DMS 273 (cell line): ENCODE results near the gene AGTPBP1.
"Not testable (repeated sequence)": the region's sequence is repeated elsewhere in the genome, so short reads cannot be mapped to it uniquely, and the experiment has no call there.

Source experiments
- DNase-seq: peaks from one replicate; lab custom pipeline; 2025; ENCODE audit not compliant: unreplicated experiment; lab: John Stamatoyannopoulos, UW

Gene AGTPBP1

GRCh38 chr9:85741875-85742596 lies at the start of gene AGTPBP1:
TSS of gene AGTPBP1 (minus strand) at chr9:85741954. CDS start at chr9:85712533, 29,421 bp downstream.
- peak; percentile 98 for DNase-seq

GRCh38 chr9:85786116-85786515 lies 44.4 kb upstream of the AGTPBP1 start:
- DNase-seq: not testable (repeated sequence)

GRCh38 chr9:85773844-85774243 lies 32.1 kb upstream of the AGTPBP1 start:
- DNase-seq: not testable (repeated sequence)

- not testable (repeated sequence) for DNase-seq
Measured at GRCh38 chr9:85761802-85762201, 20.0 kb upstream of the AGTPBP1 start.

- DNase-seq: not testable (repeated sequence)
Measured at GRCh38 chr9:85757716-85758115, 16.0 kb upstream of the AGTPBP1 start.

- not testable (repeated sequence) for DNase-seq
Measured at GRCh38 chr9:85756216-85756615, 14.5 kb upstream of the AGTPBP1 start.

- no peak for DNase-seq
Measured at GRCh38 chr9:85746309-85746708, 4.6 kb upstream of the AGTPBP1 start.

GRCh38 chr9:85745203-85745602 lies 3.4 kb upstream of the AGTPBP1 start:
- DNase-seq: no peak

- DNase-seq: no peak
Measured at GRCh38 chr9:85744480-85744879, 2.7 kb upstream of the AGTPBP1 start.

- DNase-seq: no peak
Measured at GRCh38 chr9:85743275-85744128, 1.7 kb upstream of the AGTPBP1 start.

- DNase-seq: no peak
Measured at GRCh38 chr9:85742597-85742936, 813 bp upstream of the AGTPBP1 start.

- peak; percentile 82 for DNase-seq
Measured at GRCh38 chr9:85741095-85741874, 469 bp downstream of the AGTPBP1 start.

GRCh38 chr9:85740787-85741094 lies 1.0 kb downstream of the AGTPBP1 start:
- peak; percentile 77 for DNase-seq

GRCh38 chr9:85738509-85738908 lies 3.2 kb downstream of the AGTPBP1 start:
- peak; percentile 10 for DNase-seq

GRCh38 chr9:85737671-85738070 lies 4.1 kb downstream of the AGTPBP1 start:
- no peak for DNase-seq

- DNase-seq: no peak
Measured at GRCh38 chr9:85730916-85731630, 10.7 kb downstream of the AGTPBP1 start.

GRCh38 chr9:85729882-85730281 lies 11.9 kb downstream of the AGTPBP1 start:
- no peak for DNase-seq

- DNase-seq: no peak
Measured at GRCh38 chr9:85727500-85727899, 14.3 kb downstream of the AGTPBP1 start.

GRCh38 chr9:85726737-85727136 lies 15.0 kb downstream of the AGTPBP1 start:
- DNase-seq: no peak

- DNase-seq: no peak
Measured at GRCh38 chr9:85723215-85723614, 18.5 kb downstream of the AGTPBP1 start.

GRCh38 chr9:85719411-85719810 lies 22.3 kb downstream of the AGTPBP1 start:
- DNase-seq: not testable (repeated sequence)
